ENCODE results near the gene DUOXA2. TPM values are rescaled to one million over a fixed set of nuclear protein-coding genes. Genes with fewer than 3 reads are reported as not detected.
A peak's percentile ranks its signal among the peaks of the same experiment; 100 is the strongest.
"Not testable (repeated sequence)": the region's sequence is repeated elsewhere in the genome, so short reads cannot be mapped to it uniquely, and the experiment has no call there.

DUOXA2 gene
- total and polyA plus RNA-seq, 11 donors = 0.03 TPM; not detected in 10

- DNase-seq (peak in 1 of 5 donors; percentile 35), ATAC-seq (peak; percentile 7 to 71 (median 48))
- H3K4me1 ChIP-seq = peaks cover 0 to 23% (median 6%) of the 10 kb centered on the region in 12 donors
- H3K27ac ChIP-seq; H3K27me3 ChIP-seq; H3K36me3 ChIP-seq; intact Hi-C loops (cut with DNase I); H3K4me3 ChIP-seq; H3K9me3 ChIP-seq: not testable (repeated sequence)
- 57 to 90% (median 69%) methylated on average over 1 to 2 of the region's 3 CpGs for WGBS, 4 donors
Observed at GRCh38 chr15:45080593-45080992, 33.5 kb upstream of the DUOXA2 start.

GRCh38 chr15:45082412-45082811 lies 31.7 kb upstream of the DUOXA2 start:
- DNase-seq; H3K27me3 ChIP-seq; H3K9me3 ChIP-seq; H3K27ac ChIP-seq; H3K36me3 ChIP-seq; ATAC-seq; H3K4me3 ChIP-seq; intact Hi-C loops (cut with DNase I): not testable (repeated sequence)
- H3K4me1 ChIP-seq = peaks cover 0 to 20% (median 6%) of the 10 kb centered on the region in 12 donors
- WGBS, 4 donors = 60 to 79% (median 74%) methylated on average over 6 to 10 of the region's 10 CpGs

GRCh38 chr15:45083223-45083622 lies 30.9 kb upstream of the DUOXA2 start:
- H3K36me3 ChIP-seq = no peaks in the 10 kb centered on the region
- no peaks in the 10 kb centered on the region for H3K9me3 ChIP-seq
- ATAC-seq = no peak
- TF ChIP-seq CTCF (IDR thresholded peaks at IDR 0.05) (no peak), POLR2A (IDR thresholded peaks at IDR 0.05) (no peak)
- intact Hi-C loops (cut with DNase I) = no loop called here
- peaks cover 0 to 4% (median 0%) of the 10 kb centered on the region in 9 donors for H3K27me3 ChIP-seq
- H3K4me1 ChIP-seq = peaks cover 0 to 14% (median 4%) of the 10 kb centered on the region in 12 donors
- DNase-seq = no peak
- no peak overlapping the region for H3K27ac ChIP-seq
- no peak overlapping the region for H3K4me3 ChIP-seq

- TF ChIP-seq POLR2A (IDR thresholded peaks at IDR 0.05) = no peak
- no peak for TF ChIP-seq CTCF (IDR thresholded peaks at IDR 0.05)
- WGBS, 4 donors = 77 to 89% (median 88%) methylated on average over 3 of the region's 3 CpGs
- no peaks in the 10 kb centered on the region for H3K36me3 ChIP-seq
- no peak overlapping the region for H3K27ac ChIP-seq
- intact Hi-C loops (cut with DNase I) = no loop called here
- DNase-seq = no peak
- ATAC-seq = no peak
- no peak overlapping the region for H3K4me3 ChIP-seq
- no peaks in the 10 kb centered on the region for H3K9me3 ChIP-seq
- H3K27me3 ChIP-seq = peaks cover 0 to 4% (median 0%) of the 10 kb centered on the region in 9 donors
- H3K4me1 ChIP-seq = peaks cover 0 to 14% (median 4%) of the 10 kb centered on the region in 12 donors
Observed at GRCh38 chr15:45084163-45084562, 30.0 kb upstream of the DUOXA2 start.

- Histone ChIP-seq H3K27me3 (peaks cover 0 to 8% (median 0%) of the 10 kb centered on the region in 9 donors), H3K9me3 (no peaks in the 10 kb centered on the region), H3K27ac (no peak overlapping the region), H3K4me1 (no peaks in the 10 kb centered on the region), H3K36me3 (no peaks in the 10 kb centered on the region), H3K4me3 (no peak overlapping the region)
- DNase-seq (no peak), ATAC-seq (no peak)
- 63 to 81% (median 66%) methylated on average over 1 of the region's 1 CpG for WGBS, 4 donors
- intact Hi-C loops (cut with DNase I) = no loop called here
- TF ChIP-seq CTCF (IDR thresholded peaks at IDR 0.05) = no peak
- no peak for TF ChIP-seq POLR2A (IDR thresholded peaks at IDR 0.05)
Observed at GRCh38 chr15:45087513-45087912, 26.6 kb upstream of the DUOXA2 start.
